Chondrocyte (in vitro differentiated cells): ENCODE data around the gene SFXN1. TPM values are rescaled to one million over a fixed set of nuclear protein-coding genes. Genes with fewer than 3 reads are reported as not detected.
"Not testable (repeated sequence)": the region's sequence is repeated elsewhere in the genome, so short reads cannot be mapped to it uniquely, and the experiment has no call there.

ENCODE experiments used
- DNase-seq: peaks from one replicate; pipeline ENCODE4 v3.0.0; 2021; ENCODE audit warnings: mixed read lengths, low spot score
- H3K27ac Mint-ChIP-seq: one replicate; pipeline ENCODE4 v1.8.0; 2021; ENCODE audit warnings: mild to moderate bottlenecking, moderate library complexity, mixed read lengths; ENCODE audit not compliant: unreplicated experiment
- H3K27me3 Mint-ChIP-seq: 2 replicates; pipeline ENCODE4 v1.8.0; 2021; ENCODE audit warnings: low read depth, mixed read lengths
- H3K36me3 Mint-ChIP-seq: 2 replicates; pipeline ENCODE4 v1.8.0; 2021; ENCODE audit warnings: low read depth, mixed read lengths
- H3K4me1 Mint-ChIP-seq: 2 replicates; pipeline ENCODE4 v1.8.0; 2021; ENCODE audit warnings: low read depth, mild to moderate bottlenecking, mixed read lengths
- H3K4me3 Mint-ChIP-seq: one replicate; pipeline ENCODE4 v1.8.0; 2021; ENCODE audit warnings: mild to moderate bottlenecking, moderate library complexity, mixed read lengths; ENCODE audit not compliant: unreplicated experiment
- H3K9me3 Mint-ChIP-seq: 2 replicates; pipeline ENCODE4 v1.8.0; 2021; ENCODE audit warnings: low read depth, mixed read lengths
- CTCF ChIP-seq: fragments of 200-600 bp; sonication (generic); IDR thresholded peaks from 2 replicates; pipeline ENCODE4 v1.5.0; 2021; ENCODE audit warnings: antibody characterized with exemption, mild to moderate bottlenecking, moderate library complexity
- total RNA-seq: library from RNA; stranded (reverse); gene quantifications from 3 replicates; pipeline ENCODE4 v1.2.1, GENCODE V29; 2021

The SFXN1 gene
- total RNA-seq, 1 donor from 2014 or later, result 58.9 TPM

GRCh38 chr5:175443514-175444059, 34.8 kb upstream of the SFXN1 start:
- H3K9me3 Mint-ChIP-seq, result no peaks in the 10 kb centered on the region
- peaks cover 5% of the 10 kb centered on the region for H3K4me1 Mint-ChIP-seq
- no peak for DNase-seq
- H3K36me3 Mint-ChIP-seq, result no peaks in the 10 kb centered on the region
- no peak overlapping the region for H3K27ac Mint-ChIP-seq
- TF ChIP-seq CTCF, result no peak
- H3K27me3 Mint-ChIP-seq, result peaks cover 76% of the 10 kb centered on the region
- peak overlapping the region; percentile 17 for H3K4me3 Mint-ChIP-seq

GRCh38 chr5:175444060-175444904, 34.1 kb upstream of the SFXN1 start, which contains the start of gene DRD1:
DRD1 (minus strand) TSS chr5:175444182; CDS start chr5:175443099, 1,083 bp downstream.
- Mint-ChIP-seq H3K27ac (no peak within 1 kb of the TSS), H3K4me1 (peaks cover 5% of the 10 kb centered on the region), H3K4me3 (peak within 1 kb of the TSS; percentile 57), H3K9me3 (no peaks in the 10 kb centered on the region), H3K36me3 (no peaks in the 10 kb centered on the region), H3K27me3 (peaks cover 75% of the 10 kb centered on the region)
- peak; percentile 81 for TF ChIP-seq CTCF
- no peak for DNase-seq

- Mint-ChIP-seq H3K27me3 (peaks cover 76% of the 10 kb centered on the region), H3K36me3 (no peaks in the 10 kb centered on the region), H3K27ac (no peak overlapping the region), H3K4me1 (peaks cover 5% of the 10 kb centered on the region), H3K9me3 (no peaks in the 10 kb centered on the region), H3K4me3 (peak overlapping the region; percentile 57)
- no peak for DNase-seq
- TF ChIP-seq CTCF, result peak; percentile 52
These were observed 33.4 kb upstream of the SFXN1 start for GRCh38 chr5:175444905-175445456.

DNA sequence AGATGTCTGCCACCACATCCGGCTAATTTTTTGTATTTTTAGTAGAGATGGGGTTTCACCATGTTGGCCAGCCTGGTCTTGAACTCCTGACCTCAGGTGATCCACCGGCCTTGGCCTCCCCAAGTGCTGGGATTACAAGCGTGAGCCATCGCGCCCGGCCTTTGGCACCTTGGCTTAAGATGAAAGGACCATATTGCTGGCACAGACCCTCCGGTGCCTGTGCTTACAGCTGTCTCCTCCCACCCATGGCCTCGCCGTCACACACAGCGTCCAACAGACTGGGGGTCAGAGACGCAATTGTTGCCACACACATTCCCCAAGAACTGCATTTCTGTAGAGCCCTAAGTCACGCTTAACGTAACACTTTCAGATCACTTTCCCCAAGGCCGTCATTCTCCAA, 32.0 kb upstream of the SFXN1 start:
- not testable (repeated sequence) for H3K4me3 Mint-ChIP-seq, H3K4me1 Mint-ChIP-seq, H3K36me3 Mint-ChIP-seq, H3K9me3 Mint-ChIP-seq, DNase-seq, H3K27ac Mint-ChIP-seq
- H3K27me3 Mint-ChIP-seq, result peaks cover 77% of the 10 kb centered on the region

DNA sequence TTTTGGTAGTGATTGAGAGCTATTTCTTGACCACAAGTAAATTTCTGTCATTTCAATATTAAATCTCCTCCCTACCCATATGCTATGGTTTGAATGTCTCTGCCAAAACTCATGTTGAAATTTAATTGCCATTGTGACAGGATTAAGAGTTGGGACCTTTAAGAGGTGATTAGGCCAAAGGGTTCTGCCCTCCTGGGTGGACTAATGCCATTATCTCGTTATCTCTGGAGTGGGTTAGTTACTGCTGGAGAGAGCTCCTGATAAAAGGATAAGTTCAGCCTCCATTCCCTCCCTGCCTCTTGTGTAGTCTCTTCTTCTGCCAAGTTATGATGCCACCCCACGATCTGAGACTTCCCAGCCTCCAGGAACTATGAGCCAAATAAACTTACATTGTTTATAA, 30.8 kb upstream of the SFXN1 start:
- Mint-ChIP-seq H3K4me3 (no peak overlapping the region), H3K27ac (no peak overlapping the region), H3K9me3 (no peaks in the 10 kb centered on the region), H3K4me1 (peaks cover 5% of the 10 kb centered on the region), H3K27me3 (peaks cover 74% of the 10 kb centered on the region), H3K36me3 (no peaks in the 10 kb centered on the region)
- DNase-seq, result no peak
- no peak for TF ChIP-seq CTCF
